ENCODE measurements around the gene SYT17. TPM values are rescaled to one million over a fixed set of nuclear protein-coding genes. Genes with fewer than 3 reads are reported as not detected.
A peak's percentile ranks its signal among the peaks of the same experiment; 100 is the strongest.

The SYT17 gene
- total RNA-seq, 3 donors from 2014 or later (not counting 1 experiment from before 2014, with no cell fraction given): 0.65 to 1.6 TPM; not detected in 1

GRCh38 chr16:19223235-19224170 lies 55.5 kb downstream of the SYT17 start:
- no peaks in the 10 kb centered on the region for H3K36me3 Mint-ChIP-seq
- H3K27me3 Mint-ChIP-seq (ENCODE audit: low read depth in 2 of 2): peaks cover 0 to 7% of the 10 kb centered on the region in 2 donors
- WGBS (ENCODE audit: insufficient coverage): 54% methylated on average over 8 of the region's 8 CpGs
- H3K4me1 Mint-ChIP-seq: no peaks in the 10 kb centered on the region
- Histone ChIP-seq H3K4me1 (ENCODE audit: control insufficient read depth, insufficient read depth, low read length) (no peaks in the 10 kb centered on the region), H3K9me3 (ENCODE audit: control insufficient read depth, insufficient read depth, low read length) (peaks cover 3% of the 10 kb centered on the region), H3K27ac (ENCODE audit: low read length) (no peak overlapping the region), H3K36me3 (ENCODE audit: control insufficient read depth, insufficient read depth, low read length) (no peaks in the 10 kb centered on the region), H3K27me3 (ENCODE audit: control insufficient read depth, insufficient read depth, low read length) (no peaks in the 10 kb centered on the region), H3K4me3 (ENCODE audit: low read length) (no peak overlapping the region)
- no peak for ATAC-seq
- intact Hi-C loops (cut with micrococcal nuclease): no loop called here
- peak in 1 of 2 donors; percentile 22 for DNase-seq
- peaks cover 0 to 5% of the 10 kb centered on the region in 2 donors for H3K9me3 Mint-ChIP-seq
- H3K4me3 Mint-ChIP-seq: no peak overlapping the region
- no peak for TF ChIP-seq CTCF (IDR thresholded peaks at IDR 0.05)
- no peak overlapping the region for H3K27ac Mint-ChIP-seq

GRCh38 chr16:19225651-19226050 lies 57.6 kb downstream of the SYT17 start:
- no peak for DNase-seq
- intact Hi-C loops (cut with micrococcal nuclease): no loop called here
- Histone ChIP-seq H3K4me3 (ENCODE audit: low read length) (no peak overlapping the region), H3K4me1 (ENCODE audit: control insufficient read depth, insufficient read depth, low read length) (no peaks in the 10 kb centered on the region), H3K9me3 (ENCODE audit: control insufficient read depth, insufficient read depth, low read length) (peaks cover 3% of the 10 kb centered on the region), H3K36me3 (ENCODE audit: control insufficient read depth, insufficient read depth, low read length) (no peaks in the 10 kb centered on the region), H3K27ac (ENCODE audit: low read length) (no peak overlapping the region), H3K27me3 (ENCODE audit: control insufficient read depth, insufficient read depth, low read length) (no peaks in the 10 kb centered on the region)
- H3K36me3 Mint-ChIP-seq: no peaks in the 10 kb centered on the region
- no peak for ATAC-seq
- no peak overlapping the region for H3K27ac Mint-ChIP-seq
- no peaks in the 10 kb centered on the region for H3K4me1 Mint-ChIP-seq
- TF ChIP-seq CTCF (IDR thresholded peaks at IDR 0.05): no peak
- H3K9me3 Mint-ChIP-seq: peaks cover 0 to 5% of the 10 kb centered on the region in 2 donors
- peaks cover 7 to 9% of the 10 kb centered on the region in 2 donors for H3K27me3 Mint-ChIP-seq (ENCODE audit: low read depth in 2 of 2)
- no peak overlapping the region for H3K4me3 Mint-ChIP-seq

GRCh38 chr16:19227643-19228042 lies 59.6 kb downstream of the SYT17 start:
- Mint-ChIP-seq H3K4me3 (no peak overlapping the region), H3K27ac (no peak overlapping the region), H3K9me3 (peaks cover 0 to 2% of the 10 kb centered on the region in 2 donors), H3K27me3 (ENCODE audit: low read depth in 2 of 2) (peaks cover 9 to 10% of the 10 kb centered on the region in 2 donors), H3K4me1 (no peaks in the 10 kb centered on the region), H3K36me3 (no peaks in the 10 kb centered on the region)
- Histone ChIP-seq H3K4me1 (ENCODE audit: control insufficient read depth, insufficient read depth, low read length) (no peaks in the 10 kb centered on the region), H3K27me3 (ENCODE audit: control insufficient read depth, insufficient read depth, low read length) (no peaks in the 10 kb centered on the region), H3K36me3 (ENCODE audit: control insufficient read depth, insufficient read depth, low read length) (no peaks in the 10 kb centered on the region), H3K9me3 (ENCODE audit: control insufficient read depth, insufficient read depth, low read length) (peaks cover 3% of the 10 kb centered on the region), H3K4me3 (ENCODE audit: low read length) (no peak overlapping the region), H3K27ac (ENCODE audit: low read length) (no peak overlapping the region)
- no peak for DNase-seq
- WGBS (ENCODE audit: insufficient coverage): 89% methylated on average over 2 of the region's 2 CpGs
- intact Hi-C loops (cut with micrococcal nuclease): no loop called here
- TF ChIP-seq CTCF (IDR thresholded peaks at IDR 0.05): no peak
- no peak for ATAC-seq
